HepG2 (cell line): ENCODE results near the gene RIPK3. TPM values are rescaled to one million over a fixed set of nuclear protein-coding genes. Genes with fewer than 3 reads are reported as not detected.
A peak's percentile ranks its signal among the peaks of the same experiment; 100 is the strongest.

ENCODE experiments used
- ARNTL ChIP-seq: sonication (generic); formaldehyde crosslinking; IDR thresholded peaks from 2 replicates; pipeline ENCODE4 v1.4.0; 2020; ENCODE audit warnings: mild to moderate bottlenecking, missing genetic modification reagents
- ATRX ChIP-seq: sonication (generic); formaldehyde crosslinking; IDR thresholded peaks from 2 replicates; pipeline ENCODE4 v1.4.0; 2020; ENCODE audit warnings: missing genetic modification reagents, borderline replicate concordance
- LBX2 ChIP-seq: sonication (generic); formaldehyde crosslinking; IDR thresholded peaks from 2 replicates; pipeline ENCODE4 v1.5.0; 2020; ENCODE audit warnings: missing genetic modification reagents, mild to moderate bottlenecking, borderline replicate concordance
- NR2F1 ChIP-seq, 2 experiments: fragments of 450-650 bp in 1 of 2; formaldehyde crosslinking in 1 of 2; IDR thresholded peaks; 2 replicates each; pipeline versions ENCODE4 v1.5.0 to v1.6.1; 2016 to 2020; ENCODE audit warnings: mild to moderate bottlenecking in 1 of 2, missing compliant biosample characterization in 1 of 2, missing genetic modification reagents in 1 of 2, moderate library complexity in 1 of 2
- PCBP1 ChIP-seq: fragments of 200-400 bp; formaldehyde crosslinking; IDR thresholded peaks from 2 replicates; pipeline ENCODE4 v1.6.1; 2017; ENCODE audit warnings: mild to moderate bottlenecking, low read depth, low read length, borderline replicate concordance
- PLSCR1 ChIP-seq: sonication (generic); formaldehyde crosslinking; IDR thresholded peaks from 2 replicates; pipeline ENCODE4 v1.5.0; 2020; ENCODE audit warnings: missing genetic modification reagents, mild to moderate bottlenecking, borderline replicate concordance
- RORA ChIP-seq: sonication (generic); formaldehyde crosslinking; IDR thresholded peaks from 2 replicates; pipeline ENCODE4 v1.5.0; 2020; ENCODE audit warnings: mild to moderate bottlenecking, missing genetic modification reagents, moderate library complexity
- TBP ChIP-seq: sonication (generic); formaldehyde crosslinking; IDR thresholded peaks from 2 replicates; pipeline ENCODE4 v1.5.0; 2020; ENCODE audit warnings: missing genetic modification reagents
- ZBTB37 ChIP-seq: sonication (generic); formaldehyde crosslinking; IDR thresholded peaks from 2 replicates; pipeline ENCODE4 v1.4.0; 2020; ENCODE audit warnings: mild to moderate bottlenecking, missing genetic modification reagents
- ZBTB46 ChIP-seq: sonication (generic); formaldehyde crosslinking; IDR thresholded peaks from 2 replicates; pipeline ENCODE4 v1.4.0; 2020; ENCODE audit warnings: mild to moderate bottlenecking, missing genetic modification reagents, borderline replicate concordance
- ZKSCAN1 ChIP-seq: fragments of 150-350 bp; IDR thresholded peaks from 2 replicates; pipeline ENCODE4 v1.6.1; 2014; ENCODE audit warnings: low read length
- ZMYM2 ChIP-seq: sonication (generic); formaldehyde crosslinking; IDR thresholded peaks from 2 replicates; pipeline ENCODE4 v1.8.0; 2022; ENCODE audit warnings: mild to moderate bottlenecking, missing genetic modification reagents
- ZNF160 ChIP-seq: sonication (generic); formaldehyde crosslinking; IDR thresholded peaks from 2 replicates; pipeline ENCODE4 v1.8.0; 2022; ENCODE audit warnings: mild to moderate bottlenecking, inconsistent platforms, missing genetic modification reagents
- ZNF292 ChIP-seq: sonication (generic); formaldehyde crosslinking; IDR thresholded peaks from 2 replicates; pipeline ENCODE4 v1.8.1; 2022; ENCODE audit warnings: mild to moderate bottlenecking, low read depth, missing genetic modification reagents, borderline replicate concordance
- ZNF367 ChIP-seq: sonication (generic); formaldehyde crosslinking; IDR thresholded peaks from 2 replicates; pipeline ENCODE4 v1.4.0; 2020; ENCODE audit warnings: missing genetic modification reagents, borderline replicate concordance
- ZNF414 ChIP-seq: sonication (generic); formaldehyde crosslinking; IDR thresholded peaks from 2 replicates; pipeline ENCODE4 v1.5.0; 2020; ENCODE audit warnings: missing genetic modification reagents
- ZNF589 ChIP-seq: sonication (generic); formaldehyde crosslinking; conservative IDR thresholded peaks from 2 replicates; pipeline ENCODE4 v1.8.0; 2022; ENCODE audit warnings: mild to moderate bottlenecking, moderate library complexity, missing genetic modification reagents
- ZNF703 ChIP-seq: sonication (generic); formaldehyde crosslinking; IDR thresholded peaks from 2 replicates; pipeline ENCODE4 v1.5.1; 2020; ENCODE audit warnings: missing genetic modification reagents, mild to moderate bottlenecking, moderate library complexity, borderline replicate concordance
- ZNF749 ChIP-seq: sonication (generic); formaldehyde crosslinking; IDR thresholded peaks from 2 replicates; pipeline ENCODE4 v1.8.0; 2022; ENCODE audit warnings: mild to moderate bottlenecking, missing genetic modification reagents, moderate library complexity, borderline replicate concordance
- ZNF784 ChIP-seq: sonication (generic); formaldehyde crosslinking; IDR thresholded peaks from 2 replicates; pipeline ENCODE4 v1.5.1; 2020; ENCODE audit warnings: missing genetic modification reagents, mild to moderate bottlenecking, borderline replicate concordance
- ZNF878 ChIP-seq: sonication (generic); formaldehyde crosslinking; IDR thresholded peaks from 2 replicates; pipeline ENCODE4 v1.8.1; 2023; ENCODE audit warnings: mild to moderate bottlenecking, missing genetic modification reagents, moderate library complexity
- ZSCAN25 ChIP-seq: sonication (generic); formaldehyde crosslinking; IDR thresholded peaks from 2 replicates; pipeline ENCODE4 v1.8.0; 2022; ENCODE audit warnings: mild to moderate bottlenecking, missing genetic modification reagents
- polyA plus RNA-seq, 8 experiments: library from polyadenylated mRNA; depleted of rRNA in 3 of 8; stranded (reverse) in 7 of 8; unstranded in 1 of 8; fragments of >200 nt; fragmentation: Illumina TruSeq in 4 of 8; extraction: Trizol in 4 of 8; gene quantifications; 2 replicates each; pipeline versions ENCODE4 v1.2.1 to v1.2.3, GENCODE V29; 2011 to 2016; ENCODE audit warnings: low read depth in 4 of 8, missing spikeins in 1 of 8, mixed read lengths in 1 of 8; ENCODE audit not compliant: insufficient read depth in 1 of 8
- total RNA-seq, 5 experiments: library from RNA; depleted of rRNA; stranded (reverse); fragments of >200 nt; fragmentation: Illumina TruSeq; extraction: Trizol; gene quantifications; 2 replicates each; pipeline ENCODE4 v1.2.3, GENCODE V29; 2016; ENCODE audit warnings: low read depth in 1 of 5

The RIPK3 gene
- total and polyA plus RNA-seq, 2 of the 13 experiments (the other 11 are each of a cell fraction or from before 2014, with no cell fraction given) = not detected

- TF ChIP-seq ZNF749 (CRISPR knock-in tag) (no peak), NR2F1 (CRISPR knock-in tag; IDR thresholded peaks at IDR 0.05) (0 out of 4 replicates have a peak, but pooled peaks of 1 of the 2 experiments have one; percentile 4), ZKSCAN1 (no peak), ZNF160 (no peak), ZNF878 (CRISPR knock-in tag) (no peak), ZSCAN25 (CRISPR knock-in tag) (peak; percentile 53; the same call in 1 of the 2 replicates), RORA (CRISPR knock-in tag) (no peak), ZNF414 (CRISPR knock-in tag) (no peak), ZBTB46 (no peak), LBX2 (CRISPR knock-in tag) (no peak), ARNTL (no peak), TBP (CRISPR knock-in tag) (no peak), ZNF784 (CRISPR knock-in tag) (no peak), ZMYM2 (CRISPR knock-in tag) (no peak), ZNF367 (CRISPR knock-in tag) (no peak; the same call in 1 of the 2 replicates), ZNF292 (CRISPR knock-in tag) (no peak), PLSCR1 (CRISPR knock-in tag) (0 out of 2 replicates have a peak, but pooled peaks have one; percentile 65), PCBP1 (no peak), ATRX (CRISPR knock-in tag) (peak; percentile 39; the same call in 1 of the 2 replicates), ZNF589 (no peak), ZBTB37 (CRISPR knock-in tag) (no peak), ZNF703 (no peak)
Measured at GRCh38 chr14:24297190-24297964, 42.4 kb downstream of the RIPK3 start (continued).
